CD4-positive, alpha-beta T cell treated with Interleukin-21 for 1 hour (primary cell): ENCODE data around the gene ZFP14.
"Not testable (repeated sequence)": the region's sequence is repeated elsewhere in the genome, so short reads cannot be mapped to it uniquely, and the experiment has no call there.

ENCODE experiments used
- DNase-seq: peaks from one replicate; pipeline ENCODE4 v3.0.0-alpha.2; 2020

ZFP14 gene

GRCh38 chr19:36330216-36330615 is 48.8 kb downstream of the ZFP14 start:
- no peak for DNase-seq

- not testable (repeated sequence) for DNase-seq
These were observed 49.5 kb downstream of the ZFP14 start for GRCh38 chr19:36329534-36329933.

- DNase-seq: not testable (repeated sequence)
These were observed 52.4 kb downstream of the ZFP14 start for GRCh38 chr19:36326649-36327048.

- DNase-seq: not testable (repeated sequence)
These were observed 63.8 kb downstream of the ZFP14 start for GRCh38 chr19:36315164-36315563.

- not testable (repeated sequence) for DNase-seq
These were observed 64.9 kb downstream of the ZFP14 start for GRCh38 chr19:36314053-36314452.

- DNase-seq: not testable (repeated sequence)
These were observed 67.8 kb downstream of the ZFP14 start for GRCh38 chr19:36311098-36311760.

- DNase-seq: not testable (repeated sequence)
These were observed 68.5 kb downstream of the ZFP14 start for GRCh38 chr19:36310416-36310990.

- DNase-seq: not testable (repeated sequence)
These were observed 69.2 kb downstream of the ZFP14 start for GRCh38 chr19:36309759-36310158.

GRCh38 chr19:36309309-36309708 is 69.7 kb downstream of the ZFP14 start:
- not testable (repeated sequence) for DNase-seq

- not testable (repeated sequence) for DNase-seq
These were observed 86.7 kb downstream of the ZFP14 start for GRCh38 chr19:36292317-36292716.
